ENCODE measurements around the gene EIF4A3.

The EIF4A3 gene

GRCh38 chr17:80132906-80133625 lies 13.9 kb downstream of the EIF4A3 start:
- DNase-seq (ENCODE audit: low read depth) = no peak

DNA sequence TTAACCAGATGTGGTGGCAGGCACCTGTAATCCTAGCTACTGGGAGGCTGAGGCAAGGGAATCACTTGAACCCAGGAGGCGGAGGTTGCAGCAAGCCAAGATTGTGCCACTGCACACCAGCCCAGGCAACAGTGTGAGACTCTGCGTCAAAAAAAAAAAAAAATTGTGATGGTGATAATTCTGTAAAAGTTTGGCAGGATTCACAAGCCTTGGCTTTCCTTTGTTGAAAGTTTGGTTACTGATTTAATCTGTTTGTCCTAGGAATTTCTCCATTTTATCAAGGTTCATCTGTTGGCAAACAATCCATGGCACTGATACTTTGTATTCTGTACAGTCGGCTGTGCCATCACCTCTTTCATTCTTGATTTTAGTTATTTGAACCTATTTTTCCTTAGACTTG lies 15.9 kb downstream of the EIF4A3 start:
- DNase-seq (ENCODE audit: low read depth) = no peak

- no peak for DNase-seq (ENCODE audit: low read depth)
Observed at GRCh38 chr17:80129006-80129565, 17.8 kb downstream of the EIF4A3 start.

- DNase-seq (ENCODE audit: low read depth) = no peak
Observed at GRCh38 chr17:80126449-80126715, 20.5 kb downstream of the EIF4A3 start.

GRCh38 chr17:80125656-80126448 lies 21.1 kb downstream of the EIF4A3 start:
- DNase-seq (ENCODE audit: low read depth) = no peak

DNA sequence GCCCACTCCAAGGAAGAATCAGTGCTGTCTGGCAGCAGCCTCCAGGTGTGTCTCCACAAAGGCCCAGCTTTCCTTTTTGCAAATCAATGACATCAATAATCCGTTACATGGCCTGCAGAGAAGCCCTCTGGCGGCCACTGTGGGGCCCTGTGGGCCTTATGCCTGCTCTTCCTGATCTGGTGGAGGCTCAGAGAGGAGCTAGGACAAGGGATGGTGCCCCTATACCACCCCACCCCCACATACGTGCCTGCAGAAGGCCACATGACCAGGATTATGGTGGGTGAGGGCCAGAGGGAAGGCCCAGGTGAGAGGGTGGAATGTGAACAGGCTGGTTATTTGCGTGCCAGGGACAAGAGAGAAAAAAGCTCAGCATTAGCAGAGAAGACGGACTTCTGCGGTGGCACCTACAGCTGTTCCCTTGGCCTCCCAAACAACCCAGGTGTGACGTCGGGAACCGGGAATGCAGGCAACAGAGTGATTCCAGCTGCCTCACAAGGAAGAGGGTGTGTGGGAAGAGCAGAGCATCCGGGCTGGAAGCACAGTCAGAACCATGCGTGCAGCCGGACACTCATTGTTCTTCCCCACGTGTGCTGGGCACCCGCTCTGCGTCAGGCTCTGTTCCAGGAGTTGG lies 22.5 kb downstream of the EIF4A3 start:
- DNase-seq (ENCODE audit: low read depth) = no peak

DNA sequence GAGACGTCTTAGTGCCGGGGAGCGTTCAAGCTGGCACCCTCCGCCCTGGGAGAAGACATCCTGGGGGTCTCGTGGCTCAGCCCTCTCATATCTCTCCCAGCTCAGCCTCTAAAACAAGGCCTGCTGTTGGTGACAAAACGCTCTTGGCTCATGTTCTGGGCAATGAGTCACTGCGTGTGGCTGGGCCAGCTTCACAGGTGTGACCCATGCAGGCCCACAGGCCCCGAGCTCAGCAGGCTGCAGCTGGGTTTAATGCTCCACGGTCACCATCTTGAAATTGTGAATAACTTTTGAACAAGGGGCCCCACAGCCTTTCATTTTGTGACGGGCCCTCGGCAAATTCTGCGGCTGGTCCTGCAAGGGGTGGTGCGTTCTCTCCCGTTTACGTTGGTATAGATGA lies 23.1 kb downstream of the EIF4A3 start:
- no peak for DNase-seq (ENCODE audit: low read depth)

- DNase-seq (ENCODE audit: low read depth) = no peak
Observed at GRCh38 chr17:80122926-80123505, 23.9 kb downstream of the EIF4A3 start.

DNA sequence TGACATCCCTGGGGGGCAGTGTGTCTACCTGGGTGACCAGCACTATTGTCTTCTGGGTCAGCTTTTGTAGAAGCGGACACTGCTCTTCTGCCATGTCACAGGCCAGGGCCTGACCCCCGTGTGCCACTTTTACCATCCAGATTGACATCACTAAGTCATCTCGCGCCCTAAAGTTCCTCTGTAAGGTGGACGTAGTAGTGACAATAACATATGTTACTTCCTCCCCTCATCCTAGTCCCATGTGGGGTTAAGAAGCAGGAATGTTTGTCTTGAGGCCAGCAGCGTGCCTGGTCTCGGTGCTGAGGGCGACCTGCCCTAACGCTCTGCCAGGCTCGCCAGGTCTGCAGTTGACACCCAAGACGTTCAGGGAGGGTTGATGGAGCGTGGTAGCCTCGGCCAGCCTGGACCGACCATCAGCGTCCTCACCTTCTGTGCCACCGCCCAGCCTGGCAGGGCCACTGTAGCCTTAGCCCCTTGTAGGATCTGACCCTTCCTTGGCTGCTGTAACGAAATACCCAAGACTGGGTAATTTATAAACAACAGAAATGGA lies 24.8 kb downstream of the EIF4A3 start:
- DNase-seq (ENCODE audit: low read depth) = no peak

DNA sequence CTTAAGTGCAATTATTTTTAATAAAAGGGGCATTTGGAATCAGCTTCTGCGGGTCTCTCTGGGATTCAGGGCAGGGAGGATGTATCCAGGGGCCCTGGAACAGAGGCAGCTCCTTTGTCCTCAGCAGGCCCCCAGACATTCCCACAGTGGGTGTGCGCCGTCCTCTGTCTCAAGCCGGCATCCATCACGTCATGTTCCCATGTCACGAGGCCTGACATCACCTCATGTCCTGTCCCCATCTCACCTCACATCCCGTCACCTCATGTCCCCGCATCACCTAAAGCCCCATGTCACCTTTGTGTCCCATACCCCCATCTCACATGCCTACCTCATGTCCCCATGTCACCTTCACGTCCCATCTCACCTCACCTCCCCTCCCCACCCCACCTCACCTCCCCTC lies 27.1 kb downstream of the EIF4A3 start:
- DNase-seq (ENCODE audit: low read depth) = no peak

DNA sequence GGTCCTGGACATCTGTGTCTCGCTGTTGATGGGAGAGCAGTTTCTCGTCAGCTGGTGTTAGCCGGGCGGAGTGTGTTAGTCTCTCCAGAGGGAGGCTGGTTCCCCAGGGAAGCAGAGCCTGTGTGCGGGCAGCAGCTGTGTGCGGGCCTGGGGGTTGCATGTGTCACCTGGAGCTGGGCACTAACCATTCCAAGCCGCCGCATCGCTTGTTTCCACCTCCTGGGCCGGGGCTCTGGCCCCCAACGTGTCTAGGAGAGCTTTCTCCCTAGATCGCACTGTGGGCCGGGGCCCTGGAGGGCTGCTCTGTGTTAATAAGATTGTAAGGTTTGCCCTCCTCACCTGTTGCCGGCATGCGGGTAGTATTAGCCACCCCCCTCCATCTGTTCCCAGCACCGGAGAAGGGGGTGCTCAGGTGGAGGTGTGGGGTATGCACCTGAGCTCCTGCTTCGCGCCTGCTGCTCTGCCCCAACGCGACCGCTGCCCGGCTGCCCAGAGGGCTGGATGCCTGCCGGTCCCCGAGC lies 27.6 kb downstream of the EIF4A3 start:
- no peak for DNase-seq (ENCODE audit: low read depth)

DNA sequence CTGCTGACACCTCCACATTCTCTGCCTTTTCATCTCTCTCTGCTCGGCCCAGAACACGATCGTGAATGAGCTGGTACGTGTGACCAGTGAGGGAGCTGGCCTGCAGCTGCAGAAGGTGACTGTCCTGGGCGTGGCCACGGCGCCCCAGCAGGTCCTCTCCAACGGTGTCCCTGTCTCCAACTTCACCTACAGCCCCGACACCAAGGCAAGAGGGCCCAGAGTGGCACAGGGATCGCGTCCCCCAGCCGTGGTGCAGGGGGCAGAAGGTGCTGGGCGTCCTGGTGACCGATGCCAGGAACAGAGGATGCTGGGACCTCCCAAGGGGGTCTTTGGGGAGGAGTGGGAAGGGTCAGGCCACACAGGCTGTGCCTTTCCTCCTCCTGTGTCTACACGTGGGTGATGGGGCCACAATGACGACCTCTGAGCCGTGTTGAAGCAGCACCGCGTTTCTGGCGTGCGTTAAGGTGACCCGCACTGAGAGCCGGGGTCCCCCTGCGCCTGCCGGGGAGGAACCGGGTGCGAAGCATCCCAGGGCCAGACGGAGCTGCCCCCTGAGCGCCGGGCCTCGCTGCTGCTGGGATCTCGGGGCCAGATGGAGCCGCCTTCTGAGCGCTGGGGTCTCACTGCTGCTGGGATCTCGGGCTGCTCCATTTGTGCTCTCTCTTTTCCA lies 28.2 kb downstream of the EIF4A3 start:
- no peak for DNase-seq (ENCODE audit: low read depth)

DNA sequence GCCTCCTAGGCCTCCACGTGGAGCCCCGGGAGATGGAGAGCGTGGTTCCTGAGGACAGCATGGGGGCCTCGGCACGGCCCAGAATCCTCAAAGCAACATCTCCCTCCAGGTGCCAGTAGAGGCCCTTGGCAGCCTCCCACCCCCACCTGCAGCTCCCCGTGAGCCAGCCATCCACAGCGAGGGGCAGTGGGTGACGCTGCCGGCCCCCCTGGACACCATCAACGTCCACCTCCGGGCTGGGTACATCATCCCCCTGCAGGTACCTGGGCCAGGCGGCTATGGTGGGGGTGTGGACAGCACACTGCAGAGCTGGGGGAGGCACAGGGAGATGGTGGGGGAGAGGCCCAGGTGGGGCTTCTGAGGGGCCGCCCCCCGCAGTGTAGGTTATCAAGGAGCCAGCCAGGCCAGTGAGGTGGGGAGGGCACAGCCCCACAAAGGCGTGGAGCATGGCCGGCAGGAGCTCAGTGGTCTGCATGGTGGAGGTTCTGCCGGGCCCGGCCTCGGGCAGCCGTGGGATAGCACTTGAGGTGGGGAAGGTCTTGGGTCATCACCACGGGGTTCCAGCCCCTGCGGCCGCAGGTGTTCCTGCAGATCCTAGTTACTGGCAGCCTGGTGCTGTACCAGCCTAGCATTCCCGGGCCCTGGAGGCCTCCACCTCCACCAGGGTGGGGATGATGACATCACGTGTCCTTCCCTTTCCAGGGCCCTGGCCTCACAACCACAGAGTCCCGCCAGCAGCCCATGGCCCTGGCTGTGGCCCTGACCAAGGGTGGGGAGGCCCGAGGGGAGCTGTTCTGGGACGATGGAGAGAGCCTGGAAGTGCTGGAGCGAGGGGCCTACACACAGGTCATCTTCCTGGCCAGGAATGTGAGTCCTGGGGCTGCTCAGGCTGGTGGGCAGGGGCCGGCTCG lies 29.2 kb downstream of the EIF4A3 start:
- no peak for DNase-seq (ENCODE audit: low read depth)

DNA sequence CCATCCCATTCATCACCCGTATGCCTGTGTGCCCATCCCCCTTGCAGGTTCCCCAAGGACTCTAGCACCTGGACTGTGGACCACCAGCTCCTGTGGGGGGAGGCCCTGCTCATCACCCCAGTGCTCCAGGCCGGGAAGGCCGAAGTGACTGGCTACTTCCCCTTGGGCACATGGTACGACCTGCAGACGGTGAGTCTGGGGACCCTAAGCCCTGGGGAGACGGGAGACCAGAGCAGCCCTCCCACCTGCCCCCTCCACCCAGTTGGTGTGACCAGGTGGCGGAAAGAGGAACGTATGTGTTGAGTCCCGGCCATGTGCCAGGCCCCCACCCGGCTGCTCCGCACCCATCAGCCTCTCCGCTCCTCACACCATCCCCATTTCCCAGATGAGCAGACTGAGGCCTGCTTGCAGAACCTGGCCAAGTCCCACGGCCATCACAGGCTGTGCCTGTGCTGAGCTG lies 30.0 kb downstream of the EIF4A3 start:
- DNase-seq (ENCODE audit: low read depth) = no peak

GRCh38 chr17:80116276-80116920 lies 30.5 kb downstream of the EIF4A3 start:
- DNase-seq (ENCODE audit: low read depth) = no peak

GRCh38 chr17:80115159-80115558 lies 31.8 kb downstream of the EIF4A3 start:
- DNase-seq (ENCODE audit: low read depth) = no peak

DNA sequence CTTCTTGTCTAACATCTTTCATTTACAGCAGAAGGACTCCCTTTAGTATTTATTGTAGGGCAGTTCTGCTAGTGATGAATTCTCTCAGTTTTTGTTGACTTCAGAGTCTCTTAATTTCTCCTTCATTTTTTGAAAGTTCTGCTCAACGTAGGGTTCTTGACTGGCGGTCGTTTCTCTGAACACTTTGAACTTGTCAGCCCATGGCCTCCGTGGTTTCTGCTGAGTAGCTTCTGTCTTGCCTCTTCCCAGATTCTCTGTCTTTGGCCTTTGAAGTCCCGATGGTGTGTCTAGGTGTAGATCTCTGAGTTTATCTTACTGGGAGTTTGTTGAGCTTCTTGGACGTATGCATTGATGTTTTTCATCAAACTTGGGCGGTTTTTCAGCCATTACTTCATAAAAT lies 32.2 kb downstream of the EIF4A3 start:
- no peak for DNase-seq (ENCODE audit: low read depth)

- DNase-seq (ENCODE audit: low read depth) = no peak
Observed at GRCh38 chr17:80113033-80113484, 33.9 kb downstream of the EIF4A3 start.

GRCh38 chr17:80112471-80113032 lies 34.4 kb downstream of the EIF4A3 start:
- DNase-seq (ENCODE audit: low read depth) = no peak

Measured in stimulated activated CD8-positive, alpha-beta memory T cell treated with anti-CD3 and anti-CD28 coated beads, Interleukin-7, amount 100 ng/mL, for 24 hours (primary cell).